HEK293 (cell line): ENCODE results near the gene OR2AT4.

ENCODE experiments used
- GLI4 ChIP-seq: fragments of 450-650 bp; formaldehyde crosslinking; IDR thresholded peaks from 2 replicates; pipeline ENCODE4 v1.5.1; 2016; ENCODE audit warnings: missing biosample characterization, missing genetic modification characterization
- KLF16 ChIP-seq: fragments of 450-650 bp; formaldehyde crosslinking; IDR thresholded peaks from 2 replicates; pipeline ENCODE4 v1.5.1; 2017; ENCODE audit warnings: missing biosample characterization, missing genetic modification characterization
- MEIS1 ChIP-seq: sonication (generic); formaldehyde crosslinking; IDR thresholded peaks from 2 replicates; pipeline ENCODE4 v1.8.1; 2022; ENCODE audit warnings: missing genetic modification reagents, mild to moderate bottlenecking, borderline replicate concordance
- OSR2 ChIP-seq: fragments of 450-650 bp; formaldehyde crosslinking; IDR thresholded peaks from 2 replicates; pipeline ENCODE4 v1.5.1; 2016; ENCODE audit warnings: missing biosample characterization, missing genetic modification characterization
- ZBTB1 ChIP-seq: fragments of 450-650 bp; formaldehyde crosslinking; IDR thresholded peaks from 2 replicates; pipeline ENCODE4 v1.5.1; 2016; ENCODE audit warnings: missing biosample characterization, missing genetic modification characterization
- ZNF155 ChIP-seq: fragments of 450-650 bp; formaldehyde crosslinking; IDR thresholded peaks from 2 replicates; pipeline ENCODE4 v1.5.1; 2016; ENCODE audit warnings: missing biosample characterization, missing genetic modification characterization
- ZNF239 ChIP-seq: fragments of 450-650 bp; formaldehyde crosslinking; IDR thresholded peaks from 2 replicates; pipeline ENCODE4 v1.5.1; 2016; ENCODE audit warnings: missing biosample characterization, missing genetic modification characterization
- ZNF274 ChIP-seq, 2 experiments: fragments of 200-500 bp in 1 of 2; fragments of 450-650 bp in 1 of 2; sonication (Bioruptor generic) in 1 of 2; formaldehyde crosslinking in 1 of 2; IDR thresholded peaks; 2 replicates each; pipeline versions ENCODE4 v1.5.1 to v1.6.1; 2014 to 2016; ENCODE audit warnings: borderline replicate concordance in 1 of 2, inconsistent platforms in 1 of 2, low read length in 1 of 2, missing biosample characterization in 1 of 2, missing genetic modification characterization in 1 of 2
- ZNF324 ChIP-seq: fragments of 450-650 bp; formaldehyde crosslinking; IDR thresholded peaks from 2 replicates; pipeline ENCODE4 v1.5.1; 2016; ENCODE audit warnings: missing biosample characterization, missing genetic modification characterization
- ZNF571 ChIP-seq: fragments of 450-650 bp; formaldehyde crosslinking; IDR thresholded peaks from 2 replicates; pipeline ENCODE4 v1.5.0; 2017; ENCODE audit warnings: missing biosample characterization, missing genetic modification characterization
- TF ChIP-seq, protein P1 (sequence below): fragments of 450-650 bp; formaldehyde crosslinking; IDR thresholded peaks from 2 replicates; pipeline ENCODE4 v1.5.1; 2016; ENCODE audit warnings: missing biosample characterization, missing genetic modification characterization
- TF ChIP-seq, protein P2 (sequence below): fragments of 450-650 bp; formaldehyde crosslinking; IDR thresholded peaks from 2 replicates; pipeline ENCODE4 v1.5.1; 2016; ENCODE audit warnings: missing biosample characterization, missing genetic modification characterization

DNA sequence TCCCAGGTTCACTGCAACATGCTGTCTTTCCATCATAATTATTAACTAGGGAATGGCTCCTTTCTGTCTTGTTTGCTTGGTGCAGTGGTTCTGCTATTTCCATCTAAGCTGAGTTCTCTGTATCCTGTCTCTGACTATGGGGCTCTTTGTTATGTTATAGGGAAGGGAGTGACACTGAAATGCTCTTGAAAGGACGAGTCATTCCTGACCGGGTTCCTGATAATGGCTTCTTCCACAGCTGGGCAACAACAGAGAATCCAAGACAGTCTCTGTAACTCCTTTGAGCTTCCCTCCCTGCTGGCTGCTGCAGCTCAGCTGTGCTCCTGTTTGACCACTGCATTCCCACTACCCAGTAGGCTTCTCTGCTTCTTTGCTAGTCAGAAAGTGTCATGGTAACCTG lies 24.1 kb downstream of the OR2AT4 start:
- TF ChIP-seq KLF16 (tag by site-specific recombination), result no peak
- TF ChIP-seq, protein P1, sequence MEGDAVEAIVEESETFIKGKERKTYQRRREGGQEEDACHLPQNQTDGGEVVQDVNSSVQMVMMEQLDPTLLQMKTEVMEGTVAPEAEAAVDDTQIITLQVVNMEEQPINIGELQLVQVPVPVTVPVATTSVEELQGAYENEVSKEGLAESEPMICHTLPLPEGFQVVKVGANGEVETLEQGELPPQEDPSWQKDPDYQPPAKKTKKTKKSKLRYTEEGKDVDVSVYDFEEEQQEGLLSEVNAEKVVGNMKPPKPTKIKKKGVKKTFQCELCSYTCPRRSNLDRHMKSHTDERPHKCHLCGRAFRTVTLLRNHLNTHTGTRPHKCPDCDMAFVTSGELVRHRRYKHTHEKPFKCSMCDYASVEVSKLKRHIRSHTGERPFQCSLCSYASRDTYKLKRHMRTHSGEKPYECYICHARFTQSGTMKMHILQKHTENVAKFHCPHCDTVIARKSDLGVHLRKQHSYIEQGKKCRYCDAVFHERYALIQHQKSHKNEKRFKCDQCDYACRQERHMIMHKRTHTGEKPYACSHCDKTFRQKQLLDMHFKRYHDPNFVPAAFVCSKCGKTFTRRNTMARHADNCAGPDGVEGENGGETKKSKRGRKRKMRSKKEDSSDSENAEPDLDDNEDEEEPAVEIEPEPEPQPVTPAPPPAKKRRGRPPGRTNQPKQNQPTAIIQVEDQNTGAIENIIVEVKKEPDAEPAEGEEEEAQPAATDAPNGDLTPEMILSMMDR (tag by site-specific recombination), result no peak
- TF ChIP-seq ZNF155 (tag by site-specific recombination), result no peak
- TF ChIP-seq ZNF571 (tag by site-specific recombination), result no peak
- TF ChIP-seq MEIS1 (CRISPR knock-in tag), result no peak
- TF ChIP-seq ZNF274 (IDR thresholded peaks at IDR 0.05; ENCODE audit: low read length), result no peak
- TF ChIP-seq ZNF274 (tag by site-specific recombination; IDR thresholded peaks at IDR 0.05; ENCODE audit: borderline replicate concordance), result no peak
- TF ChIP-seq GLI4 (tag by site-specific recombination), result no peak
- TF ChIP-seq ZNF324 (tag by site-specific recombination), result no peak
- TF ChIP-seq, protein P2, sequence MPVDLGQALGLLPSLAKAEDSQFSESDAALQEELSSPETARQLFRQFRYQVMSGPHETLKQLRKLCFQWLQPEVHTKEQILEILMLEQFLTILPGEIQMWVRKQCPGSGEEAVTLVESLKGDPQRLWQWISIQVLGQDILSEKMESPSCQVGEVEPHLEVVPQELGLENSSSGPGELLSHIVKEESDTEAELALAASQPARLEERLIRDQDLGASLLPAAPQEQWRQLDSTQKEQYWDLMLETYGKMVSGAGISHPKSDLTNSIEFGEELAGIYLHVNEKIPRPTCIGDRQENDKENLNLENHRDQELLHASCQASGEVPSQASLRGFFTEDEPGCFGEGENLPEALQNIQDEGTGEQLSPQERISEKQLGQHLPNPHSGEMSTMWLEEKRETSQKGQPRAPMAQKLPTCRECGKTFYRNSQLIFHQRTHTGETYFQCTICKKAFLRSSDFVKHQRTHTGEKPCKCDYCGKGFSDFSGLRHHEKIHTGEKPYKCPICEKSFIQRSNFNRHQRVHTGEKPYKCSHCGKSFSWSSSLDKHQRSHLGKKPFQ (tag by site-specific recombination), result no peak
- TF ChIP-seq OSR2 (tag by site-specific recombination), result no peak
- TF ChIP-seq ZBTB1 (tag by site-specific recombination), result no peak
- no peak for TF ChIP-seq ZNF239 (tag by site-specific recombination)
